ENCODE measurements around the gene GP5. TPM values are rescaled to one million over a fixed set of nuclear protein-coding genes. Genes with fewer than 3 reads are reported as not detected.
A peak's percentile ranks its signal among the peaks of the same experiment; 100 is the strongest.

GP5 gene
- polyA plus RNA-seq, 3 donors: 0.12 TPM; not detected in 2

GRCh38 chr3:194350726-194351071, 48.4 kb downstream of the GP5 start:
- WGBS (ENCODE audit: insufficient coverage): 100% methylated on average over 1 of the region's 3 CpGs
- no peak overlapping the region for H3K4me2 ChIP-seq (replicated peaks; ENCODE audit: extremely low read depth, low read length, poor library complexity, severe bottlenecking)
- H3K27me3 Mint-ChIP-seq (ENCODE audit: low read depth in 3 of 3): peaks cover 0 to 6% (median 2%) of the 10 kb centered on the region in 3 donors
- H2AFZ ChIP-seq (ENCODE audit: insufficient read depth, low read depth, low read length, poor library complexity, severe bottlenecking): no peak overlapping the region
- no peak overlapping the region for H3K9ac ChIP-seq (ENCODE audit: insufficient read depth, low read length, poor library complexity, severe bottlenecking)
- no peaks in the 10 kb centered on the region for H3K4me1 Mint-ChIP-seq
- no peak overlapping the region for H3K27ac ChIP-seq (ENCODE audit: low read depth in 1 of 2, low read length in 2 of 2)
- H3K4me3 ChIP-seq (replicated peaks in 1 of 3; ENCODE audit: low read depth in 2 of 3, low read length in 3 of 3): no peak overlapping the region
- H3K4me3 Mint-ChIP-seq: no peak overlapping the region
- H3K27ac Mint-ChIP-seq: peak overlapping the region in 1 of 7 donors; percentile 49
- H3K9me3 Mint-ChIP-seq: no peaks in the 10 kb centered on the region
- no peak for DNase-seq
- no peaks in the 10 kb centered on the region for H3K9me3 ChIP-seq (replicated peaks in 1 of 2; ENCODE audit: control insufficient read depth in 1 of 2, insufficient read depth in 1 of 2, low read length in 2 of 2)
- no peaks in the 10 kb centered on the region for H3K36me3 ChIP-seq (replicated peaks in 1 of 2; ENCODE audit: control insufficient read depth in 1 of 2, insufficient read depth in 2 of 2, low read length in 2 of 2)
- H3K36me3 Mint-ChIP-seq: no peaks in the 10 kb centered on the region
- no peak for TF ChIP-seq CTCF (IDR thresholded peaks at IDR 0.05)
- H3K27me3 ChIP-seq (ENCODE audit: control insufficient read depth in 2 of 2, insufficient read depth in 2 of 2, low read length in 2 of 2): no peaks in the 10 kb centered on the region
- H3K4me1 ChIP-seq (ENCODE audit: control insufficient read depth in 1 of 2, insufficient read depth in 2 of 2, low read length in 2 of 2): no peaks in the 10 kb centered on the region
- H4K20me1 ChIP-seq (ENCODE audit: insufficient read depth, low read length): no peaks in the 10 kb centered on the region
- H3K79me2 ChIP-seq (ENCODE audit: insufficient read depth, low read length): no peaks in the 10 kb centered on the region
- intact Hi-C loops (cut with micrococcal nuclease): no loop called here

GRCh38 chr3:194348354-194348753, 50.7 kb downstream of the GP5 start:
- WGBS (ENCODE audit: insufficient coverage): 100% methylated on average over 3 of the region's 6 CpGs
- no peak overlapping the region for H3K4me3 Mint-ChIP-seq
- Histone ChIP-seq H3K4me2 (replicated peaks; ENCODE audit: extremely low read depth, low read length, poor library complexity, severe bottlenecking) (no peak overlapping the region), H4K20me1 (ENCODE audit: insufficient read depth, low read length) (no peaks in the 10 kb centered on the region), H3K27ac (ENCODE audit: low read depth in 1 of 2, low read length in 2 of 2) (no peak overlapping the region), H3K4me1 (ENCODE audit: control insufficient read depth in 1 of 2, insufficient read depth in 2 of 2, low read length in 2 of 2) (no peaks in the 10 kb centered on the region), H3K27me3 (ENCODE audit: control insufficient read depth in 2 of 2, insufficient read depth in 2 of 2, low read length in 2 of 2) (no peaks in the 10 kb centered on the region), H3K79me2 (ENCODE audit: insufficient read depth, low read length) (no peaks in the 10 kb centered on the region), H2AFZ (ENCODE audit: insufficient read depth, low read depth, low read length, poor library complexity, severe bottlenecking) (no peak overlapping the region), H3K36me3 (replicated peaks in 1 of 2; ENCODE audit: control insufficient read depth in 1 of 2, insufficient read depth in 2 of 2, low read length in 2 of 2) (no peaks in the 10 kb centered on the region), H3K9me3 (replicated peaks in 1 of 2; ENCODE audit: control insufficient read depth in 1 of 2, insufficient read depth in 1 of 2, low read length in 2 of 2) (no peaks in the 10 kb centered on the region), H3K9ac (ENCODE audit: insufficient read depth, low read length, poor library complexity, severe bottlenecking) (no peak overlapping the region), H3K4me3 (replicated peaks in 1 of 3; ENCODE audit: low read depth in 2 of 3, low read length in 3 of 3) (no peak overlapping the region)
- no peak for DNase-seq
- no peak overlapping the region for H3K27ac Mint-ChIP-seq
- peaks cover 0 to 10% (median 6%) of the 10 kb centered on the region in 3 donors for H3K27me3 Mint-ChIP-seq (ENCODE audit: low read depth in 3 of 3)
- no peaks in the 10 kb centered on the region for H3K36me3 Mint-ChIP-seq
- TF ChIP-seq CTCF (IDR thresholded peaks at IDR 0.05): no peak
- peaks cover 5% of the 10 kb centered on the region for H3K4me1 Mint-ChIP-seq
- intact Hi-C loops (cut with micrococcal nuclease): no loop called here
- H3K9me3 Mint-ChIP-seq: no peaks in the 10 kb centered on the region
